Suprapubic skin (tissue), 3 donors: ENCODE results near the gene ACTL6A.

Experiments
- CTCF ChIP-seq, 2 donors: fragments of 200-600 bp in 1 of 2; fragments of 450-650 bp in 1 of 2; sonication (generic) in 1 of 2; IDR thresholded peaks; one replicate each; pipeline ENCODE4 v1.5.1; 2016 to 2019; ENCODE audit warnings: antibody characterized with exemption in 2 of 2, mild to moderate bottlenecking in 1 of 2, moderate library complexity in 1 of 2
- POLR2A ChIP-seq, 2 donors: fragments of 450-650 bp; IDR thresholded peaks; one replicate each; pipeline ENCODE4 v1.6.1; 2017; ENCODE audit warnings: antibody characterized with exemption in 2 of 2, mild to moderate bottlenecking in 2 of 2, moderate library complexity in 2 of 2

DNA sequence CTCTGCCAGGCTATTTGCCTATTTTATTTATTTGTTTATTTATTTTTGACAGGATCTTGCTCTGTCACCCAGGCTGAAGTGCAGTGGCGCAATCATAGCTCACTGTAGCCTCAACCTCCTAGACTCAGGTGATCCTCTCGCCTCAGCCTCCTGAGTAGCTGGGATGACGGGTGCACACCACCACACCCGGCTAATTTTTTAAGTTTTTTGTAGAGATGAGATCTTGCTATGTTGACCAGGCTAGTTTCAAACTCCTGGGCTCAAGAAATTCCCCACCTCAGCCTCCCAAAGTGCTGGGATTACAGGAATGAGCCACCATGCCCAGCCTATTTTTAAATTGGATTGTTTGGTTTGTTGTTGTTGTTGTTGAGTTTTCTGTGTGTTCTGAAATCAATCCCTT is 47.3 kb downstream of the ACTL6A start:
- TF ChIP-seq CTCF (IDR thresholded peaks at IDR 0.05) = no peak
- no peak for TF ChIP-seq POLR2A (IDR thresholded peaks at IDR 0.05)
